Upper lobe of left lung (tissue), 6 donors: ENCODE data around the gene POLR1H. TPM values are rescaled to one million over a fixed set of nuclear protein-coding genes. Genes with fewer than 3 reads are reported as not detected.
"Not testable (repeated sequence)": the region's sequence is repeated elsewhere in the genome, so short reads cannot be mapped to it uniquely, and the experiment has no call there.

ENCODE experiments used
- ATAC-seq, 2 donors: fragments of 200-7000 bp; cut with Tn5 transposase; one replicate each; pipeline ENCODE4 v1.9.1; 2022; ENCODE audit warnings: mild to moderate bottlenecking in 2 of 2, moderate library complexity in 2 of 2; ENCODE audit not compliant: low FRiP score in 2 of 2
- DNase-seq, 2 donors: peaks; one replicate each; pipeline ENCODE4 v3.0.0-alpha.2; 2019 to 2020
- H3K27ac ChIP-seq, 4 donors: fragments of 200-600 bp; sonication (generic); one replicate each; pipeline ENCODE4 v1.5.1; 2016 to 2019
- H3K27me3 ChIP-seq, 4 donors: fragments of 200-600 bp; sonication (generic); one replicate each; pipeline ENCODE4 v1.5.1; 2017 to 2019
- H3K36me3 ChIP-seq, 4 donors: fragments of 200-600 bp; sonication (generic); one replicate each; pipeline ENCODE4 v1.5.1; 2016 to 2019
- H3K4me1 ChIP-seq, 4 donors: fragments of 200-600 bp; sonication (generic); one replicate each; pipeline ENCODE4 v1.5.1; 2018 to 2019
- H3K4me3 ChIP-seq, 4 donors: fragments of 200-600 bp; sonication (generic); one replicate each; pipeline ENCODE4 v1.5.1; 2017 to 2019; ENCODE audit warnings: mild to moderate bottlenecking in 2 of 4, moderate library complexity in 1 of 4
- H3K9me3 ChIP-seq, 4 donors: fragments of 200-600 bp; sonication (generic); one replicate each; pipeline ENCODE4 v1.5.1; 2018 to 2019
- CTCF ChIP-seq, 6 experiments: fragments of 450-650 bp in 4 of 6; fragments of 200-600 bp in 2 of 6; sonication (generic) in 2 of 6; IDR thresholded peaks; one replicate each; pipeline ENCODE4 v1.5.1; 2016 to 2019; ENCODE audit warnings: antibody characterized with exemption in 6 of 6
- EP300 ChIP-seq, 4 donors: sonication (generic); formaldehyde crosslinking; IDR thresholded peaks; one replicate each; pipeline ENCODE4 v1.5.1; 2017; ENCODE audit warnings: antibody characterized with exemption in 4 of 4, control low read depth in 2 of 4
- POLR2A ChIP-seq, 4 donors: fragments of 450-650 bp; IDR thresholded peaks; one replicate each; pipeline ENCODE4 v1.5.1; 2016 to 2017; ENCODE audit warnings: antibody characterized with exemption in 4 of 4, mild to moderate bottlenecking in 2 of 4
- POLR2AphosphoS5 ChIP-seq, 2 donors: sonication (generic); formaldehyde crosslinking; IDR thresholded peaks; one replicate each; pipeline ENCODE4 v1.5.1; 2017; ENCODE audit warnings: antibody characterized with exemption in 2 of 2
- WGBS, 2 donors: methylation state at CpG; one replicate each; pipeline ENCODE4 v1.1.5; 2017 to 2018; 5-methylcytosine and 5-hydroxymethylcytosine counted together
- total RNA-seq, 6 donors: library from RNA; depleted of rRNA in 4 of 6; stranded (reverse); fragments of >200 nt in 4 of 6; gene quantifications; one replicate each; pipeline versions ENCODE4 v1.1.0 to v1.2.1, GENCODE V29; 2016 to 2021
- donor health status: DM: no; HTN: no; CAD: no; lungs with moderate emphysema.
- donor health status: DM: no; HTN: yes; CAD: no; lungs with severe emphysema.

Gene POLR1H
- total RNA-seq, 6 donors from 2014 or later = 14.9 to 23.6 (median 19.7) TPM

GRCh38 chr6:30022189-30022588 lies 38.9 kb upstream of the POLR1H start:
- no peaks in the 10 kb centered on the region for H3K4me1 ChIP-seq
- ATAC-seq (no peak), DNase-seq (no peak)
- H3K27me3 ChIP-seq = no peaks in the 10 kb centered on the region
- H3K4me3 ChIP-seq = no peak overlapping the region
- H3K9me3 ChIP-seq = no peaks in the 10 kb centered on the region
- peaks cover 0 to 7% (median 0%) of the 10 kb centered on the region in 4 donors for H3K36me3 ChIP-seq
- WGBS, 2 donors = 88 to 89% methylated on average over 3 of the region's 3 CpGs
- no peak for TF ChIP-seq POLR2A (IDR thresholded peaks at IDR 0.05)
- TF ChIP-seq EP300 (IDR thresholded peaks at IDR 0.05) = no peak
- no peak for TF ChIP-seq POLR2AphosphoS5 (IDR thresholded peaks at IDR 0.05)
- TF ChIP-seq CTCF (IDR thresholded peaks at IDR 0.05) = no peak
- no peak overlapping the region for H3K27ac ChIP-seq

- not testable (repeated sequence) for H3K4me3 ChIP-seq, DNase-seq, H3K27ac ChIP-seq, H3K27me3 ChIP-seq, ATAC-seq, H3K36me3 ChIP-seq, H3K4me1 ChIP-seq, H3K9me3 ChIP-seq
Observed at GRCh38 chr6:30022712-30023111, 38.4 kb upstream of the POLR1H start.

- ATAC-seq (no peak), DNase-seq (no peak)
- Histone ChIP-seq H3K4me3 (no peak overlapping the region), H3K9me3 (no peaks in the 10 kb centered on the region), H3K36me3 (peaks cover 0 to 6% (median 0%) of the 10 kb centered on the region in 4 donors), H3K27ac (no peak overlapping the region), H3K4me1 (no peaks in the 10 kb centered on the region), H3K27me3 (no peaks in the 10 kb centered on the region)
- TF ChIP-seq POLR2AphosphoS5 (IDR thresholded peaks at IDR 0.05) (no peak), POLR2A (IDR thresholded peaks at IDR 0.05) (no peak), CTCF (IDR thresholded peaks at IDR 0.05) (no peak), EP300 (IDR thresholded peaks at IDR 0.05) (no peak)
- 93 to 100% methylated on average over 1 of the region's 1 CpG for WGBS, 2 donors
Observed at GRCh38 chr6:30025186-30025585, 35.9 kb upstream of the POLR1H start.

GRCh38 chr6:30029588-30029987 lies 31.5 kb upstream of the POLR1H start:
- ATAC-seq (no peak), DNase-seq (no peak)
- 78 to 86% methylated on average over 1 of the region's 1 CpG for WGBS, 2 donors
- Histone ChIP-seq H3K4me1 (no peaks in the 10 kb centered on the region), H3K9me3 (no peaks in the 10 kb centered on the region), H3K36me3 (no peaks in the 10 kb centered on the region), H3K27me3 (no peaks in the 10 kb centered on the region), H3K27ac (no peak overlapping the region), H3K4me3 (no peak overlapping the region)
- no peak for TF ChIP-seq POLR2AphosphoS5 (IDR thresholded peaks at IDR 0.05)
- TF ChIP-seq POLR2A (IDR thresholded peaks at IDR 0.05) = no peak
- TF ChIP-seq CTCF (IDR thresholded peaks at IDR 0.05) = no peak
- no peak for TF ChIP-seq EP300 (IDR thresholded peaks at IDR 0.05)

- ATAC-seq = no peak
- H3K27ac ChIP-seq = no peak overlapping the region
- TF ChIP-seq POLR2A (IDR thresholded peaks at IDR 0.05) (no peak), CTCF (IDR thresholded peaks at IDR 0.05) (no peak), EP300 (IDR thresholded peaks at IDR 0.05) (no peak), POLR2AphosphoS5 (IDR thresholded peaks at IDR 0.05) (no peak)
Observed at GRCh38 chr6:30031381-30031780, 29.7 kb upstream of the POLR1H start.

GRCh38 chr6:30033440-30033839 lies 27.6 kb upstream of the POLR1H start:
- not testable (repeated sequence) for H3K27me3 ChIP-seq, H3K36me3 ChIP-seq, H3K4me3 ChIP-seq, H3K9me3 ChIP-seq, H3K4me1 ChIP-seq, H3K27ac ChIP-seq
- DNase-seq = peak in 1 of 2 donors; percentile 27
- ATAC-seq = peak in 1 of 2 donors; percentile 31
- 73 to 89% methylated on average over 5 of the region's 5 CpGs for WGBS, 2 donors

More at GRCh38 chr6:30031381-30031780, 29.7 kb upstream of the POLR1H start:
- H3K9me3 ChIP-seq = no peaks in the 10 kb centered on the region
- H3K4me3 ChIP-seq = no peak overlapping the region
- H3K4me1 ChIP-seq = no peaks in the 10 kb centered on the region
- no peak for DNase-seq
- no peaks in the 10 kb centered on the region for H3K36me3 ChIP-seq
- H3K27me3 ChIP-seq = no peaks in the 10 kb centered on the region
